Activated T-cell treated with anti-CD3 and anti-CD28 coated beads for 24 hours (primary cell): Measurements from ENCODE around the gene CALN1.
"Not testable (repeated sequence)": the region's sequence is repeated elsewhere in the genome, so short reads cannot be mapped to it uniquely, and the experiment has no call there.

Experiments used
- DNase-seq: peaks from one replicate; pipeline ENCODE4 v3.0.0-alpha.2; 2020; ENCODE audit warnings: low read depth

The CALN1 gene

GRCh38 chr7:72092769-72093168 lies 319.4 kb downstream of the CALN1 start:
- DNase-seq: no peak

GRCh38 chr7:72087926-72088325 lies 324.2 kb downstream of the CALN1 start:
- no peak for DNase-seq

DNA sequence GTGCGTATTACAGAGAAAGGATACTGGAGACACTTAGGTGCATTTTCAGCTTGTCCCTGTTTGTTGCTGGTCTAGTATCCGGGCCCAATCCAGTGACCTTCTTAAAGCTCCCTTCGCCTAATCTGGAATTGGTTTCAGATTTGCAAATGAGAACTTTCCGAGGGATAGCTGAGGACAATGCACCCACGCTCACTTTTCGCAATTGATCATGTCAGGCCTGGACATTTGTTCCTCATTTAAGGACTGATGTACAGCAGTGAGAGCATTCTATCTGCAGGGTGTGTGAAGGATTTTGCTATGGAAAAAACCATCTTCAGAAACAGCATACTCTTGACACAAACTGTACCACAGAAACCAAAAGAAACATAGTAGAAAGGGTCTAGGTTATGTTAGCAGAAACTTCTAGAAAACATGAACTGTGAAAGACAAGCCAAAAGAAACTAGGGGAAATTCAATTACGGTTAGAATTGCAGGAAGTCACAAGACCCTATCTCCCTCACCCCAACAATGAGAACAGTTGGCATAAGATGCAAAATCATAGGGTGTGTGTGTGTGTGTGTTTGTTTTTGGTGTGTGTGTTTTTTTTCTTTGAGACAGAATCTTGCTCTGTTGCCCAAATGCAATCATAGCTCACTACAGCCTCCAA lies 331.1 kb downstream of the CALN1 start:
- no peak for DNase-seq

DNA sequence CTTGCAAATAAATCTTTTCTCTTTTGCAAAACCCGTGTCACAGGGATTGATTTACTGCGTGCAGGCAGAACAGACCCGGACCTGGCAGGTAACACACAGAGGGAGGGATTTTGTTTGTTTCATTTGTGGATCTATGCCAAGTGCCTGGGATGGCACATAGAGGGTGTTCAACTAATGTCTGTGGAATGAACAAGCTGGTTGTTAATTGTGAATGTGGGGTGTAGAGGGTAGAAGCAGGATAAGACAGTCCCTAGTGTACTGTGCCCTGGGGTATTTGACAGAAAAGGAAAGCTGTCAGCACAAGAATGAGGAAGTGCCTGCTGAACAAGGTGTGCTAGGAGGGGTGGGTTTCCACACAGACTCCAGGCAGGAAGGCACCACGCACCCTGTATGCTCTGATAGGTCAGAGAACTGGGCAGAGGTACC lies 331.8 kb downstream of the CALN1 start:
- DNase-seq: no peak

- DNase-seq: no peak
Observed at GRCh38 chr7:72078856-72079255, 333.3 kb downstream of the CALN1 start.

DNA sequence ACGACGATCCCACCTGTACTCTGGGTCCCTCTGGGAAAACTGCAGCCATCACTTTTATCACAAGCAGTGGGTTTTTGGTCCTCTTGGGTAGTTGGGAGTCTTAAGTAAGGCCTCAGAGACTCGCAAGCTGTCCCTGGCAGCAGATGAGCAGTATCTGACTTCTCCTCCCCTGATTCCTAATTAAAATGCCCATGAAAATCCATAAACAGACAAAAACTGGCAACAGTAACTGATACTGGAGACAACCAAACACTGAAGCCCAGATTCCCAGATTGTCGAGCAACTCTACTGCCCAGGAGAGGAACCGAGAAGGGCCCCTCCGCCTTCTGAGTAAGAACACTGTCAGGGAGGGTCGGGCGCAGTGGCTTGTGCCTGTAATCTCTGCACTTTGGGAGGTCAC lies 333.8 kb downstream of the CALN1 start:
- DNase-seq: no peak

DNA sequence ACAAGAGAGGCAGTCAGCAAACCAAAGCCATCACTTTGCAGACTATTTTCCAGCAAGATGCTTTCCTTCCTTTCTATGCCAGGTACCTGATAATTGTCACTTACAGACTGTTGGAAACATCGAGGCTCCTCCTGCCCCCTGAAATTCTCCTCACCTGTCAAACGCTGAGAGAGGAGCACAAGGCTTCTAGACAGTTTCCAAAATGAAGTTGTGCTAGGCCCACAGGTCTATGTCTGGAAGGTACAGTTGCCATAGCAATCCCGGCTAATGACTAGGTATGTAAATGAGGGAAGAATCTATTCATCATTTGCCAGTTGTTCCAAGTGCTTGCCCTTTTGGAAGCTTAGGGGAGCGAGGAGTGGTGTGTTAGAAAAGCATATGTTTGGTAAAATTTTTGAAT lies 334.4 kb downstream of the CALN1 start:
- no peak for DNase-seq

GRCh38 chr7:72072901-72073300 lies 339.2 kb downstream of the CALN1 start:
- DNase-seq: no peak

GRCh38 chr7:72069263-72069662 lies 342.9 kb downstream of the CALN1 start:
- DNase-seq: no peak

GRCh38 chr7:72065764-72066163 lies 346.4 kb downstream of the CALN1 start:
- DNase-seq: not testable (repeated sequence)

DNA sequence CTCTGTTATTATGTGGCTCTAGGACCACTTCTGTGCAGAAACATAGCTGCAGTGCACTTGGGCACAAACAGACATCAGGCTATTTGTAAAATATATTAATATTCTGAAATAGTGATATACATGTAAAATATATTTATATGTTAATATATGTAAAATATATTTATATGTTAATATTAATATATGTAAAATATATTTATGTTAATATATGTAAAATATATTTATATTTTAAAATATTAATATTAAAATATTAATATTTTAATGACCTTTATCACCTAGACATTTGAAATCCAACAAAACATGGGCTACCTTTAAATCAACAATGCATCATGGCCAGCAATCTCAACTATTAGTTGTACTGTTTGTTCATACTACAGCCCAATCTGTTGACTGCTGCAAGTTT lies 347.2 kb downstream of the CALN1 start:
- DNase-seq: no peak

GRCh38 chr7:72063330-72063729 lies 348.8 kb downstream of the CALN1 start:
- DNase-seq: no peak

- no peak for DNase-seq
Observed at GRCh38 chr7:72062666-72063065, 349.5 kb downstream of the CALN1 start.

- DNase-seq: no peak
Observed at GRCh38 chr7:72059925-72060324, 352.2 kb downstream of the CALN1 start.

DNA sequence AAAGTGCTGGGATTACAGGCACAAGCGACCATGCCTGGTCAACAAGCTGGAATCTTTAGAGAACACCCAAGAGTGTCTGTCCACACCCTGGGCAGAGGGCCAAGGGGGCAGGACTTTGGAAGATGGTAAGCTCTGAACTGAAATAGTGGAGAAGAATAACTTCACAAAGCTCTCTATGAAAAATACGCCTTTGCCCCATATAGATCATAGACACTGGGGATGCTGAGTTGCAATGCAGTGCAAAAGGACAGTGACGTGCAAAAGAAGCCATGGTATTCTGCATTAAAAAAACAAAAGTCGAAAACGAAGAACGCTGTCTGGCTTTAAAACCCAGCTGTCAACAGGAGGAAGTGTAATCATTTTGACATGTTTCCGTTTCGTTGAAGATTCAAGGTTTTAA lies 353.6 kb downstream of the CALN1 start:
- no peak for DNase-seq

DNA sequence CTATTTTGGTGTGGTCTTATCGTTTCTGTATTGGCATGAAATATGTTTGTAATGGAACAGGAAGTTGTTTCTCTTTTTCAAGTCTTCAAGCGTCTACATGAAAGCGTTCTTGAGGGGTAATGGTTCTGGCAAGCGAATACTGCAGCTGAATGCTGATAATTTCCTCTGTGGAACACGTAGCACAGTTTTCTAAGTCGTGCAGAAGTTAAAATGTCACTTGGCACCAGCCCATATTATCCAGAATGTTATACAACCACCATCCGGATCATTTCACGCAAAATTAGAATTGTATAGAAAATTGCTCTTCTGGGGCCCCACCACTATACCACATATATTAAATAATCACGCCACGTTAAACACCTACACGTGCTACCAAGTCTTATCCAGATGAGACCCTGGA lies 354.3 kb downstream of the CALN1 start:
- DNase-seq: no peak

- DNase-seq: no peak
Observed at GRCh38 chr7:72057231-72057630, 354.9 kb downstream of the CALN1 start.

- no peak for DNase-seq
Observed at GRCh38 chr7:72055426-72055825, 356.7 kb downstream of the CALN1 start.

DNA sequence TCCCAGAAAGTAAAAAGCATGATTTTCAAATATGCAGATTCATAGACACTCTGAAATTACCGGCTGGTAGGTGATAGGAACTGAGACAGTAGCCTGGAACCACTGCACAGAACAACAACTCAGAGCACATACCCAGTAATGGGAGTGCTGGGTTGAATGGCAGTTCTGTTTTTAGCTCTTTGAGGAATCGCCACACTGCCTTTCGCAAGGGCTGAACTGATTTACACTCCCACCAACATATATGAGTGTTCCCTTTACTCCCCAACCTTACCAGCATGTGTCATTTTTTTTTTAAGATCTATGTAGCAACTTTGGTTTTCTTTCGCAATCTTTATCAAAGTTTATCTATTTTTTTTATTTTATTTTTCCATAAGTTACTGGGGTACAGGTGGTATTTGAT lies 358.8 kb downstream of the CALN1 start:
- DNase-seq: no peak

GRCh38 chr7:72048420-72048819 lies 363.7 kb downstream of the CALN1 start:
- no peak for DNase-seq

- no peak for DNase-seq
Observed at GRCh38 chr7:72042855-72043254, 369.3 kb downstream of the CALN1 start.

DNA sequence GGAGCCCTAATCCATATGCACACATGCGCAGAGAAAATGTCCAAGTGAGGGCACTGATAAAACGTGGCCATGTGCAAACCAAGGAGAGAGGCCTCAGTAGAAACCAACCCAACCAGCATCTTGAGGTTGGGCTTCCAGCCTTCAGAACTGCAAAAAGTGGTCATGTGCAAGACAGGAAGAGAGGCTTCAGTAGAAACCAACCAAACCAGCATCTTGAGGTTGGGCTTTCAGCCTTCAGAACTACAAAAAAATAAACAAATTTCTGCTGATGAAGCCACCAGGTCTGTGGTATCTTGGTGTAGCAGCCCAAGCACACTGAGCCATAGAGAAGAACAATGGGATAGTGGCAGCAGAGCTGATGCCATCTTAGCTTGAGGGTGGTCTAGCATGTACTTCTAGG lies 371.5 kb downstream of the CALN1 start:
- DNase-seq: no peak

DNA sequence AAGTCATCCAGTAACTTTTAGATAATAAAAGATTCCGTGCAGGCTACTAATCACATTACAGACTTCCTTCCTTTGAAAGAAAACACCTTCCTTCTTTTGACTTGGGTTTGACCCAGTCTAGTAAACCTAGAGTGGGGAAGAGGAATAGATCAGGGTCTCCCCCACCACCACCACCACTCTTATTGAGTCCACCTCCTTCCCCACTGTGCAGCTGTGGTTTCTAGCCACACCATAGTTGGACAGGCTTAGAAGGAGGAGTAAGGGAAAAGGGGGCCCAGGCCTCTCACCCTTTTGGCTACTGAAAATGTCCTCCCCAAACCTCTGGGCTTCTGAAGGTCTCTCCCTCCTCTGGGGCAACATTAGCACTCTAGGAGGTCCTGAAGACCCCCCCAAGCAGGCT lies 372.7 kb downstream of the CALN1 start:
- DNase-seq: no peak

GRCh38 chr7:72038022-72038732 lies 374.0 kb downstream of the CALN1 start:
- no peak for DNase-seq
